ENCODE data around the gene C18orf54.
A peak's percentile ranks its signal among the peaks of the same experiment; 100 is the strongest.
"Not testable (repeated sequence)": the region's sequence is repeated elsewhere in the genome, so short reads cannot be mapped to it uniquely, and the experiment has no call there.

Gene C18orf54

GRCh38 chr18:54357660-54358494 lies at the start of gene C18orf54, which contains the start of gene STARD6:
TSS of gene C18orf54 (plus strand) at chr18:54357906. CDS start at chr18:54360573, 2,667 bp downstream.
TSS of gene STARD6 (minus strand) at chr18:54357858. CDS start at chr18:54354573, 3,285 bp downstream.
- DNase-seq: peak; percentile 80 to 90

DNA sequence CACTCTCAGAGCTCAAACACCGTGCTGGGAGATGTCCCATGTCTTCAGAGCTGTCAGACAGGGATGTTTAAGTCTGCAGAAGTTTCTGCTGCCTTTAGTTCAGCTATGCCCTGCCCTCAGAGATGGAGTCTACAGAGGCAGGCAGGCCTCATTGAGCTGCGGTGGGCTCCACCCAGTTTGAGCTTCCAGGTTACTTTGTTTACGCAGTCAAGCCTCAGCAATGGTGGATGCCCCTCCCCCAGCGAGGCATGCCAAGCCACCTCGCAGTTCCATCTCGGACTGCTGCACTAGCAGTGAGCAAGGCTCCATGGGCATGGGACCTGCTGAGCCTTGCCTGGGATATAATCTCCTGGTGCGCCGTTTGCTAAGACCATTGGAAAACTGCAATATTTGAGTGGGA lies 48.1 kb upstream of the C18orf54 start:
- not testable (repeated sequence) for DNase-seq

DNA sequence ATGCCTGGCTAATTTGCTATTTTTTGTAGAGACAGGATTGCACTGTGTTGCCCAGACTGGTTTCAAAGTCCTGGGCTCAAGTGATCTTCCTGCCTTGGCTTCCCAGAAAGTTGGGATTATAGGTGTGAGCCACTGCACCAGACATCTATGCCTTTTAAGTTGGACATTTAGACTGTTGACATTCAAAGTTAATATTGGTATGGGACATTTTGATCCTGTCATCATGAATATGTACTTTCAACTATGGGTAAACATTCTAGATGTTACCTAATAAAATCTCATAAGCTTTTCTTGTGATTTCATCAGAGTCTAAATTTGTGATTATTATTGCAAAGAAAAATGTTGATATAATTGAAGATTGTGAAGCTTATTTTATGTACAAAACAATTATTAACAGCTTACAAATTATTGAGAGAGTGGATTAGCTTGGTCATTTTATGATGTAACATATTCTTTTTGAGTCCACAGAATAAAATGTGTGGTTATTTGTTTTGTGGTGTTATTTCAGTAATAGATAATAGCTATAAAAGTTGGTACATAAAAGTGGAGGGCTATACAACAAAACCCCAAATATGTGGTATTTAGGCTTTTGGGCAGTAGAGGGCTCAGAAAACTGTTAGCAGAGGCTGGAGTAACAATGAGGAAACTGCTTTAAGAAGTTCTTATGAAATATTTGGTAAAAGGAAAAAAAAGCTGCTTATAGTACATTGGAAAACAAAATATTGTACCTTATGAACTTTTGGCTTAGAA lies 41.5 kb upstream of the C18orf54 start:
- no peak for DNase-seq

- no peak for DNase-seq
Observed at GRCh38 chr18:54323561-54323960, 34.1 kb upstream of the C18orf54 start.

DNA sequence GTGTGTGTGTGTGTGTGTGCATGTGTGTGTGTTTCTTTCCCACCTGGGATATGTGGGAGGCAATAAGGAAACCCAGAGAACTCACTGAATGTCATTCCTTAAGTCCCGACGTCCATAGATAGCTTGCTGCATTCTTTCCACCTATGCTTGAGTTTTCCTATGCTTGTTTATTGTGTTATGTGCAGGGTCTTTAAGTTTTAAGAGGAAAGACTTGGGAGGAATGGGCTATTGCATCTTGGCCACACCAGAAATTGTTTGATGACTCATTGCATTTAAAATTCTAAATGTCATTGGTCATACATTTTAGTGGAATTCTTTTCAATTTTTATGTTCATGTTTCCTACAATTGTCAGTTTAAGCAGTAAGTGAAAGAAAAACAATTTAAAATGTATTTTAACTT lies 33.7 kb upstream of the C18orf54 start:
- DNase-seq: no peak

- no peak for DNase-seq
Observed at GRCh38 chr18:54327818-54328217, 29.9 kb upstream of the C18orf54 start.

DNA sequence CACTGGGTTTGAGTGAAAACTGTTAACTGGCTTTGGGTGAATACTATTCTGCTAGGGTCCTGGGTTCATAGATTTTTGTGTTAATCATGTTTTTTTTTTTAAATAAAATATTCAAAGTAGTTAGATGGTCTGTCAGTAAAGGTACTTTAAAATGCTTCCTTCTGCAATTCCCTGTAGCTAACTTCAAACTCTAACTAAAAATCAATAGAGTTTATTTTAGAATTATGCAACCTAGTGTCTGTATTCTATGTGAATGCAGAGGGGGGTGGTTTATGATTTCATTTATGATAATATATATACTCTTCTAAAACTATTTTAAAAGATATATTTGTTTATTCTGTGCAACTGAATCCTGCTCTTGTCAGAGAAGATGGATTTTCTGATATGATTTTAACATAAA lies 27.9 kb upstream of the C18orf54 start:
- no peak for DNase-seq

DNA sequence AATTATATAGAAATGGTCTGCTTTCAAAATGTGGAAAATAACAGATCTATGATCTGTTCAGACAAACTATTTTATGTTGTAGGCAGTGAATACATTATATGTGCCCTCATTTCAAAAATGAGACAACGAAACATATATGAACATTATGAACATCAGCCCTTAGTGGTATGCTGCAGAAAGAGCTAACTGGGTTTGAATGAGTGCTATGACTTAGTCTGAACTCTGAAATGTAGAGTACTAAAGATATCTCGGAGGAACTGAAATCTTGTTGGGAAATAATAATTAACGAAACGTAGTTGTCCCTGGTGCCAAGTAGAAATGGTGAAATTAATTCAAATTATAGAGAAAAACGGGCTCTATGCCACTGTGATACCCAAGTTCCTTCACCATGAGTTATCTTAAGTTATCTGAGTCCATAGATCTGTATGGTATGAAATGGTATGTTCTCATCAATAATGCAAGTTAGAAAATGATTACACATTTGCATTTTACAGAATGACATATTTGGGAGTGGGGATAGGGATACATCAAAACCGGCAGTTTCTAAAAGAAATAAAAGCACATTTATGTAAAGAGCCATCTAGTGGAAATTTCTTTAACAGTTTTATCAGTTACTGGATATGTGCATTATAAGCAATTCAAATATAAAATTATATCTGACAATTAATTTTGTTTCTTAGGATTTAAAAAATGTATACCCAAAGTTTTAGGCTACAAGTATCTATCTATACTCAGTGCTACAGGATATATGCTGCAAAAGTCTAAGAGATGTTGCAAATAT lies 26.7 kb upstream of the C18orf54 start:
- DNase-seq: no peak

GRCh38 chr18:54335638-54336173 lies 22.0 kb upstream of the C18orf54 start:
- DNase-seq: no peak

- DNase-seq: no peak
Observed at GRCh38 chr18:54338230-54338629, 19.5 kb upstream of the C18orf54 start.

GRCh38 chr18:54351186-54351585 lies 6.5 kb upstream of the C18orf54 start:
- no peak for DNase-seq

DNA sequence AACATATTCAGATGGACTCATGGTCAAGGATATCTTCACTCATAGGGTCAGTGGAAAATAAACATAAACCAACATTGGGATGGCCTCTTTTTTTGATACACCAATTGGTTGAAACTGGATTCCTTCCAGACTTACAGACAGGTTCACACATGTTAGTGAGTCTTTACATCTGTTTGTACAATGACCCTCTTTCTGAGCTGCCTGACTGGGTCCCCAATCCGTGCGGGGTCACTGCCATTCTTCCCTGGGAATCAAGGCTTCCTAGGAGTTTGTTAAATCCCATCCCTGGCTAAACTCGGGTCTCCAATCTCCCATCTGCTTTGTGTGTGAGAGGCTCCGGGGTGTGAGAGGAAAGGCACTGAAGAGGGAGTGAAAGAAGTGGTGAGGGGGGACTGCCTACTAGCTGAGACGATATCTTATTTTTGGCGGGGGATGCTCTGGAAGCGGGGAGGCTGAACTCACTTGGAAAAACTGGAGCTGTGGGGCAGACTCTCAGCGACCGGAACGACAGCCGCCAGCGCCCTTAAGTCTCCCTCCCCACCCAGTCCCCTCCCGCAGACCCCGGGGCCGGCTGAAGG lies 535 bp upstream of the C18orf54 start:
- DNase-seq: no peak

DNA sequence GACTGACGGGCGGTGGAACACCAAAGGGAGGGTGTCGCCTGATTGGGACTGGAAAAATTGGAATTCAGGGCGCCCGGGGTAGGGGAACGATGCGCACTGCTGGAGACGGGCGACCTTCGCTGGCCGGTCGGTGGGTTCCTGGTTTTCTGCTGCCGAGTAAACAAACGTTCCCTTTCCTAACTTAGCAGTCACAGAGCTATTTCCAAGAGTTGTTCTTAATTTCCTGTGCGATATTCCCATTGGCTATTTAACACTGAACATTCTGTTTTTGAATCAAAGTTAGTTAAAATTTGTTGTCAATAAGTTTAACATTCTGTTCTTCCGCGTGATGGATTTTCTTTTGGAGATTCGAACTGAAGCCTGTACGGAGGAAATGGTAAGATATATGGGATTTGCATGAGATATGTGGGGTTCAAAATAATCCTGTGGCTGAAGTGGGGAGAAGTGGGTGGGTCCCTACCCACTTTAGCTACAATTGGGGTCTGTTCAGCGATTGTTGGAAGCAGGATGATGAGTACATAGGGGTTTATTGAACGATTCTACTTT lies 862 bp downstream of the C18orf54 start:
- DNase-seq: no peak

- no peak for DNase-seq
Observed at GRCh38 chr18:54359233-54359632, 1.5 kb downstream of the C18orf54 start.

DNA sequence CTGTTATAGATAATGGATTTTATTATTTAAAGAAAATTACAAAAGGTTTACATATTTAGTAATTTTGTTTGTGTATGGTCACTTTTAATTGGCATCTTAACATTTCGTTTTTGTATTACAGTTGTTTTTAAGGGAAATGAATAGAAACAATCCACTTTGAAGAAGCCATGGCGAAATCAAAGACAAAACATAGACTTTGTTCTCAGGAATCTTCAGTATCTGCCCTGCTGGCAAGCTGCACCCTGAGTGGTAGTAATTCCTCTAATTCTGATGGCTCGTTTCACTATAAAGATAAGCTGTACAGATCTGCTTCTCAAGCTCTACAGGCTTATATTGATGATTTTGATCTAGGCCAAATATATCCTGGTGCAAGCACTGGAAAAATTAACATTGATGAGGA lies 2.7 kb downstream of the C18orf54 start:
- DNase-seq: no peak

DNA sequence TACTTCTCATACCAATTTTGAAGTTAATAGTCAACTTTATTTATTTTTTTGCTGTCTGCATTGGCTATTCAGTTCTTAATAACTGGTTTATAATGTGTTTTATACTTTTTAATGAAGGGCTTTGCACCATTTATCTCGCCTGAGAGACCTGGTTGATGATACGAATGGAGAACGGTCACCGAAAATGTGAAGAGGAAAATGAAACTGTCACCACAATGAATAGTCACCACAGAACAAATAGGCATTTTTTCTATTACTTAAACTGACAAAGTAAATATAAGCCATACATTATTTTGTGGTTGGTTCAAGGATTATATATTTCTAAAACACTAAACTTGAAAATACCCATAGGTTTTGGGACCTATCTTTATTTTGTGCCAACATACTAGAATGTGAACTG lies 20.4 kb downstream of the C18orf54 start:
- no peak for DNase-seq

DNA sequence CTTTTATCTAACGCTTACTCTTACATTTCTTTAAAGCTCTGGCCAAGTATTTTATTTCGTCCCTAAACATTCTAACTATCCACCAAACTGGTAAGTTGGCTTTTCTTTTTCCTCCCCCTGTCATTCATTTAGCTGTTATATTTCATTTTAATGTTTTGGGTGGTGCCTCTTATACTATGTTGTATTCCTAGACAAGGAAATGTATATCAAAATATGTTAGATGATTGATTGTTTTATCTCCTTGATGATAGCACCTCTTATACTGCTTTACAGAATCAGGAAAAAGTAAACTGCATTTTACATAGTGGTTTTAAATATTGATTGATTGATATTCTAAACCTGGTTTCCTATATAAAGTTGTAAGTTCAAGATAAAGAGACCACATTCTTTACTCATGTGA lies 23.9 kb downstream of the C18orf54 start:
- no peak for DNase-seq

DNA sequence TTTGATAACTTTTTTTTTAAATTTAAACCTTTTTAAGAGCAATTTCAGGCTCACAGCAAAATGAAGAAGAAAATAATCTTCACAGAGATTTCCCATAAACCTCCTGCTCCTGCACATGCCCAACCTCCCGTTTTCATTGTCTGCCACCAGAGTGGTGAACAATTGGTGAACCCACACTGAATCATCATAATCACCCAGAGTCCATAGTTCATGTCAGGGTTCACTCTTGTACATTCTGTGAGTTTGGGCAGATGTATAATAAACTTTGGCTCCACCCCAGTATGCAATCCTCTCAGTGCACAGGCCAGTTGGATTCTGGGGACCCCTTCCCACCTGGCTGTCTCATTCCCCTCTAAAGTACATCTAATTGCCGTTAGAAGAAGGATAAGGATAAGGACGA lies 24.4 kb downstream of the C18orf54 start:
- no peak for DNase-seq

DNA sequence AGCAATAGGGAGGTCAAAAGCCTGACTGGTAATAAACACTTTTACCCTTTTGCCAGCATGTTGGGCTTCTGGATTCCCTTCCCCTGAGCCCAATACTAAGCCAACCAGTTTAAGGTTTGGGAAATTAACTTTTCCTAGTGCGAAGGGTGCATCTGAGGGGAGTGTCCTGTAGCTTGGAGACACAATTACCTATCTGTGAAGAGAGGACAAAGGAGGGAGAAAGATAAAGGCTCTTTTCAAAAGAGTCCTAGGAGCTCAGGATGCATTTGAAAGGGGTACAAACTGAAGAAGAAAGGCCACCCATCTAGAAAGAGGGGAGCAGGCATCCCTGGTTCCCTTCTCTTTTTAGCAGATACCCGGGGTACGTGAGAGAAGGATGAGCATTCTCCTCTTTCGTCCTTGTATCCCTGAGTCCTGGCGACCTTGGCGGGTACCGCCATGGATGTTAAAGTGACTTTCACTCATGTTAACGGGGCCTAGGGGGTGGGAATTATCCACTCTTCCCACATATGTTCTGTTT lies 25.1 kb downstream of the C18orf54 start:
- DNase-seq: no peak

GRCh38 chr18:54386043-54386442 lies 28.3 kb downstream of the C18orf54 start:
- DNase-seq: no peak

- DNase-seq: not testable (repeated sequence)
Observed at GRCh38 chr18:54386800-54387495, 29.2 kb downstream of the C18orf54 start.

All from NCI-H524 (cell line).